ENCODE measurements around the gene CBY1. TPM values are rescaled to one million over a fixed set of nuclear protein-coding genes. Genes with fewer than 3 reads are reported as not detected.

CBY1 gene
- total RNA-seq = 38.5 to 40.4 TPM (median 40.0 TPM) in 3 replicates

GRCh38 chr22:38656256-38657044, at the start of gene CBY1, which contains the start of gene FAM227A:
Gene CBY1 (plus strand): TSS chr22:38656638. CDS start chr22:38668055, 11,417 bp downstream.
Gene FAM227A (minus strand): TSS chr22:38656392. CDS start chr22:38650168, 6,224 bp downstream.
- TF ChIP-seq CTCF (IDR thresholded peaks at IDR 0.05; ENCODE audit: unreplicated experiment) = no peak
- H3K4me1 Mint-ChIP-seq = peaks cover 12% of the 10 kb centered on the region
- H3K36me3 Mint-ChIP-seq = peaks cover 4% of the 10 kb centered on the region
- peak; percentile 76 to 93 for DNase-seq (ENCODE audit: low spot score in 2 of 2, unreplicated experiment in 2 of 2)
- peaks cover 4% of the 10 kb centered on the region for H3K9me3 Mint-ChIP-seq
- peak within 1 kb of the TSS; percentile 96 for H3K4me3 Mint-ChIP-seq
- H3K27me3 Mint-ChIP-seq (ENCODE audit: low read depth) = no peaks in the 10 kb centered on the region
- peak within 1 kb of the TSS; percentile 99 for H3K27ac Mint-ChIP-seq

GRCh38 chr22:38607680-38608079, 48.8 kb upstream of the CBY1 start:
- TF ChIP-seq CTCF (IDR thresholded peaks at IDR 0.05; ENCODE audit: unreplicated experiment) = no peak

GRCh38 chr22:38608992-38609750, 47.3 kb upstream of the CBY1 start:
- H3K27me3 Mint-ChIP-seq (ENCODE audit: low read depth) = no peaks in the 10 kb centered on the region
- H3K4me1 Mint-ChIP-seq = no peaks in the 10 kb centered on the region
- DNase-seq (ENCODE audit: low spot score in 2 of 2, unreplicated experiment in 2 of 2) = no peak
- no peak overlapping the region for H3K4me3 Mint-ChIP-seq
- no peaks in the 10 kb centered on the region for H3K9me3 Mint-ChIP-seq
- no peak overlapping the region for H3K27ac Mint-ChIP-seq
- H3K36me3 Mint-ChIP-seq = peaks cover 22% of the 10 kb centered on the region
- no peak for TF ChIP-seq CTCF (IDR thresholded peaks at IDR 0.05; ENCODE audit: unreplicated experiment)

More at GRCh38 chr22:38607680-38608079, 48.8 kb upstream of the CBY1 start:
- no peak for DNase-seq (ENCODE audit: low spot score in 2 of 2, unreplicated experiment in 2 of 2)
- no peak overlapping the region for H3K27ac Mint-ChIP-seq
- H3K9me3 Mint-ChIP-seq = no peaks in the 10 kb centered on the region
- peaks cover 22% of the 10 kb centered on the region for H3K36me3 Mint-ChIP-seq
- no peaks in the 10 kb centered on the region for H3K4me1 Mint-ChIP-seq
- H3K4me3 Mint-ChIP-seq = no peak overlapping the region
- H3K27me3 Mint-ChIP-seq (ENCODE audit: low read depth) = no peaks in the 10 kb centered on the region

- TF ChIP-seq CTCF (IDR thresholded peaks at IDR 0.05; ENCODE audit: unreplicated experiment) = no peak
- DNase-seq (ENCODE audit: low spot score in 2 of 2, unreplicated experiment in 2 of 2) = no peak
- Mint-ChIP-seq H3K4me3 (no peak overlapping the region), H3K27me3 (ENCODE audit: low read depth) (no peaks in the 10 kb centered on the region), H3K36me3 (peaks cover 19% of the 10 kb centered on the region), H3K4me1 (no peaks in the 10 kb centered on the region), H3K27ac (no peak overlapping the region), H3K9me3 (no peaks in the 10 kb centered on the region)
Measured at GRCh38 chr22:38610234-38610633, 46.2 kb upstream of the CBY1 start.

GRCh38 chr22:38611559-38611958, 44.9 kb upstream of the CBY1 start:
- H3K9me3 Mint-ChIP-seq = no peaks in the 10 kb centered on the region
- no peak overlapping the region for H3K27ac Mint-ChIP-seq
- no peak for DNase-seq (ENCODE audit: low spot score in 2 of 2, unreplicated experiment in 2 of 2)
- TF ChIP-seq CTCF (IDR thresholded peaks at IDR 0.05; ENCODE audit: unreplicated experiment) = no peak
- no peaks in the 10 kb centered on the region for H3K27me3 Mint-ChIP-seq (ENCODE audit: low read depth)
- H3K36me3 Mint-ChIP-seq = peaks cover 28% of the 10 kb centered on the region
- no peak overlapping the region for H3K4me3 Mint-ChIP-seq
- H3K4me1 Mint-ChIP-seq = no peaks in the 10 kb centered on the region
